Hematopoietic multipotent progenitor cell treated with erythropoietin and hydrocortisone succinate and interleukin-3 and kit ligand, for 17 days (in vitro differentiated cells): ENCODE measurements around the gene AUTS2.

Experiments
- DNase-seq: peaks from one replicate; pipeline ENCODE4 v3.0.0-alpha.2; 2015; ENCODE audit warnings: low spot score

The AUTS2 gene

GRCh38 chr7:69992938-69993337, 394.7 kb downstream of the AUTS2 start:
- DNase-seq: no peak

- DNase-seq: no peak
Observed at GRCh38 chr7:69994218-69994617, 395.9 kb downstream of the AUTS2 start.

GRCh38 chr7:69994886-69995542, 396.7 kb downstream of the AUTS2 start:
- DNase-seq: no peak

- DNase-seq: no peak
Observed at GRCh38 chr7:69996121-69996520, 397.8 kb downstream of the AUTS2 start.

- DNase-seq: no peak
Observed at GRCh38 chr7:70000737-70001348, 402.6 kb downstream of the AUTS2 start.

DNA sequence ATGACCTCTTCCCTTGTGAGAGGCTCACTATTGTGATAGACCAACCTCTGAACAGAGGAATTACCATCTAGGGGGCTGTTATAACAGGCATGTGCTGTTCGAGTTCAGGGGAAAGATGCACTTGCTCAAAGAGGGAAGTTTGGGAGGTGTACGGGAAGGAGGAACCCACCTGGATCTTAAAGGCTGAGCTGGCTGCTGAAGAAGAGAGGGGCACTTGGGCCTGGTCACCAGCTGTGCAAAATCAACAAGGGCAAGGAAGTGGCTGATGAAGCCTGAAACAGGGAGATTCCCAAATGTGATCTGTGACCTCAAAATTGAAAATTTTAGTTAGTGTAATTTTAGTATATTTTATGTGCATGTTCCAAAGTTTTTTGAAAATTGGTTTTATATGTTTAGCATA, 407.2 kb downstream of the AUTS2 start:
- DNase-seq: no peak

- DNase-seq: no peak
Observed at GRCh38 chr7:70005891-70006260, 407.6 kb downstream of the AUTS2 start.

DNA sequence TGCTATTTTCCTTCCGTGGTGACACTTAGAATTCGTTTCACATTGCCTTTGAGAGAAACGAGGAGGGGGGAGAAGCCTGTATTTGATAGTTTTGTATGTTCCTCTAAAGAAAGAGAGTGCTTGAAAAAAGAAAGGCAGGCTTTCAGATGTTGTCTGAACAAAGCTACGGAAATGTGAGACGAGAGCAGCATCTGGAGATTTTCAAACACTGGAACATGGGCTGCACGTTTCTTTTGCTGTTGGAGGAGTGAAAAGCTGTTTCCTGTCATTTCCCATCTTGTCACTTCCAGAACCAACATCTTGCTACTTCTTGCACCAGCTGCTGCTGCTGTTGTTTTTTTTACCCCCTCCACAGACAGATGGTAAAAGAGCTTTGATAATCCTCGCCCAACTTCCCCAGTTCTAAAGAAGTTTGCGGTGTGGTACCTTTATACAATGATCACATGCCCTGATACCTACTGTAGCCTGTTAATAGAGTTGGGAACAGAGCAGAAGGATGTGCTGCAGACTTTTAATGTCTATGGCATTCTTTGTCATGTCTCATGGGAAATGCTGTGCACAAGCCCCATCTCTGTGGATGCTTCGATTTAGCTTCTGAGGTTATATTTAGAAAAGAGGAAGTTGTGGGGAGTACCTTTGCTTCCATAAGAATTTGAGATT, 408.1 kb downstream of the AUTS2 start:
- DNase-seq: no peak

- DNase-seq: no peak
Observed at GRCh38 chr7:70008466-70008865, 410.2 kb downstream of the AUTS2 start.

DNA sequence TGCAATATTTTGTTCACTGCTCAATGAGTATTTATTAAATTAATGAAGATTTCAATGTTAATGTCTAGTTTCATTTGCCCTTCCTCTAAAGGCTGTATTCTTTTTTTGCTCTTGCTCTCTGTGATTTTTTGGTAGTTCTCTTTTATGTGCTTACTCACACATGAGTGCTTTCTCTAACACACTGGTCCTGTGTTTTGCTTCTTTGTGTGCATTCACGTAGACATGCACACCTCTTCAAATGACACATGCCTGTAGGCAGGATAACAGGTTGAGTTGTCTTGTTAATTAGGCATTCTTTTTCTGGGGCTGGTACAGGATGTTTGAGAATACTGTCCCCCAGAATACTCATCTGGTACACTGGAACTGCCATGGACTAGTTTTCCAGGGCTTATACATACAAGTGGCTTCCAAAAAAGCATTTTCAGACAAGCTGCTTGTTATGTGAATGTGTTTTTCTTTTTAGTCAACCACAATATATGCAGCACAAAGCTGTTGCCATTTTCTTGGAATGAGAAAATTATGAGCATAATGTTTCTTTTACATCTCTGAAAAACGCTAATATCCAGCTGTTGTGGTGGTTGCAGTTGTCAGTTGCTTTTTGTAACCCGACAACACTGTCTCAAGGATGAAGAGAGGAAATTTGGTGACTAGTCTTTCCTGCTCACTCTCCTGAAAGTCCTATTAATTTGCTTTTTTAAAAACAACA, 416.4 kb downstream of the AUTS2 start:
- DNase-seq: no peak

- DNase-seq: no peak
Observed at GRCh38 chr7:70015353-70015752, 417.1 kb downstream of the AUTS2 start.

GRCh38 chr7:70016044-70016770, 417.9 kb downstream of the AUTS2 start:
- DNase-seq: no peak

GRCh38 chr7:70017357-70017756, 419.1 kb downstream of the AUTS2 start:
- no peak for DNase-seq

- no peak for DNase-seq
Observed at GRCh38 chr7:70018700-70019099, 420.4 kb downstream of the AUTS2 start.

DNA sequence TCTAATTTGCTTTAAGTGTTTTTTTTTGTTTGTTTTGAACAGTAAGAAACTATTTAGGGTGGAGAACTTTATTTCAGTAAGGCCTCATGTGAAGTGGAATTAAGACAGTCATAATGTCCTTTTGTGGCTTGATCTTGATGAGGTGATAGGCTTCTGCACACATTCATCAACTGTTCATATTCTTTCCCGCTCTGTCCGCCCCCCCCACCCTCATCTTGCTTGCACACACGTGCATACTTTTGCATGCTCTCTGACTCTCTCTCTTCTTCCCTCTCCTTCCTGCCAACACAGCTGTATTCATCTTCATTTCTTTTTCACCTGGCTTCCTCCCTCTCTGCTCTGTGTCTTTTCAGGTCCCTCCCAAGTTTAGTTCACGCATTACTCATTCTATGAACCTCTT, 429.6 kb downstream of the AUTS2 start:
- DNase-seq: no peak

- DNase-seq: no peak
Observed at GRCh38 chr7:70028620-70029019, 430.3 kb downstream of the AUTS2 start.

GRCh38 chr7:70029993-70030392, 431.7 kb downstream of the AUTS2 start:
- no peak for DNase-seq

GRCh38 chr7:70030745-70031144, 432.5 kb downstream of the AUTS2 start:
- no peak for DNase-seq

GRCh38 chr7:70031245-70031644, 433.0 kb downstream of the AUTS2 start:
- DNase-seq: no peak

- DNase-seq: no peak
Observed at GRCh38 chr7:70032649-70033048, 434.4 kb downstream of the AUTS2 start.

DNA sequence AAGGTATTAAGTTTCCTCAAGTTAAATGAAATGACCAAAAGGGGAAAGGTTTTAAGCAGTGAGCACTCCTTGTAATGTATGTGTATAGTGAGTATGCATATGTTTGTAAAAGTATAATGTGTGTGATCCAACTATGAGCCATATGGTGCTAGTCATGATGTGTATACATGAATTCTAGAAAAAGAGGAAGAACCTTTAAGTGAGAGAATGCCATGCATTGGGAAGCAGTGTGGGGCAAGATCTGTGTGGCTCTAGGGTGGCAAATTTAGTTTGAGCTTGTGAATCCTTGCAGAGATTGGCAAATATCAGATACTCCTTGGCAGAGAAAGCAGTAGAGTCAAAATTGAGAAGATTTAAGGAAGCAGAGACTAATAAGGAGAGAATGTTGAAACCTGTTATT, 435.0 kb downstream of the AUTS2 start:
- DNase-seq: no peak

DNA sequence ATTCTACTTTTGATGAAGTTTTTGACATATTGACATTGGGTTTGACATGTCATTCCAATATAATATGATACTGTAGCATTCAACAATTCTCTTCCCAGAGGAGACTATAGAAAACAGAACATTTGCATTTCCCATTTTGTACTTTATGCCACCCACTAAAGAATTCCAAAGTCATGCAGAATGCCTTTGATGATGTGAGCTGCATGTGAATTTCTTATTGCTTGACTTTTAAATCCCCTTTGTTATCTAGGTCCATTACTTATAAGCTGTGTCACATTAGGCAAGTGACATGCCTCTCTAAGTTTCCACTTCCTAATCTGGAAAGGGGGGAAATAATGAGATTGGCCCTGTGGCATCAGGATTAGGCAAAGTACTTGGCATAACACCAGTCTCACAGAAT, 436.7 kb downstream of the AUTS2 start:
- DNase-seq: no peak
